ENCODE data around the gene GRIN3B.

GRIN3B gene

GRCh38 chr19:1004204-1004802 lies 4.1 kb downstream of the GRIN3B start:
- no peak for DNase-seq (ENCODE audit: low read depth)
- no peak overlapping the region for H3K4me3 ChIP-seq (ENCODE audit: low read depth, low read length)

GRCh38 chr19:1004803-1005664 lies 4.8 kb downstream of the GRIN3B start:
- no peak for DNase-seq (ENCODE audit: low read depth)
- no peak overlapping the region for H3K4me3 ChIP-seq (ENCODE audit: low read depth, low read length)

GRCh38 chr19:1006711-1007398 lies 6.6 kb downstream of the GRIN3B start:
- no peak overlapping the region for H3K4me3 ChIP-seq (ENCODE audit: low read depth, low read length)
- no peak for DNase-seq (ENCODE audit: low read depth)

- no peak overlapping the region for H3K4me3 ChIP-seq (ENCODE audit: low read depth, low read length)
- no peak for DNase-seq (ENCODE audit: low read depth)
Observed at GRCh38 chr19:1007399-1008251, 7.4 kb downstream of the GRIN3B start.

GRCh38 chr19:1008268-1009040 lies 8.2 kb downstream of the GRIN3B start:
- DNase-seq (ENCODE audit: low read depth) = no peak
- no peak overlapping the region for H3K4me3 ChIP-seq (ENCODE audit: low read depth, low read length)

- H3K4me3 ChIP-seq (ENCODE audit: low read depth, low read length) = no peak overlapping the region
- DNase-seq (ENCODE audit: low read depth) = no peak
Observed at GRCh38 chr19:1009041-1009980, 9.1 kb downstream of the GRIN3B start.

- DNase-seq (ENCODE audit: low read depth) = no peak
- H3K4me3 ChIP-seq (ENCODE audit: low read depth, low read length) = no peak overlapping the region
Observed at GRCh38 chr19:1009981-1010538, 9.8 kb downstream of the GRIN3B start.

GRCh38 chr19:1010586-1011510 lies 10.6 kb downstream of the GRIN3B start:
- no peak for DNase-seq (ENCODE audit: low read depth)
- H3K4me3 ChIP-seq (ENCODE audit: low read depth, low read length) = no peak overlapping the region

GRCh38 chr19:1011831-1012333 lies 11.7 kb downstream of the GRIN3B start:
- no peak overlapping the region for H3K4me3 ChIP-seq (ENCODE audit: low read depth, low read length)
- no peak for DNase-seq (ENCODE audit: low read depth)

GRCh38 chr19:1012334-1012733 lies 12.1 kb downstream of the GRIN3B start:
- DNase-seq (ENCODE audit: low read depth) = no peak
- no peak overlapping the region for H3K4me3 ChIP-seq (ENCODE audit: low read depth, low read length)

- DNase-seq (ENCODE audit: low read depth) = no peak
- no peak overlapping the region for H3K4me3 ChIP-seq (ENCODE audit: low read depth, low read length)
Observed at GRCh38 chr19:1013218-1013617, 13.0 kb downstream of the GRIN3B start.

- no peak for DNase-seq (ENCODE audit: low read depth)
- no peak overlapping the region for H3K4me3 ChIP-seq (ENCODE audit: low read depth, low read length)
Observed at GRCh38 chr19:1014161-1015060, 14.2 kb downstream of the GRIN3B start.

- no peak overlapping the region for H3K4me3 ChIP-seq (ENCODE audit: low read depth, low read length)
- no peak for DNase-seq (ENCODE audit: low read depth)
Observed at GRCh38 chr19:1015061-1015781, 15.0 kb downstream of the GRIN3B start.

GRCh38 chr19:1015782-1016646 lies 15.8 kb downstream of the GRIN3B start:
- no peak for DNase-seq (ENCODE audit: low read depth)
- H3K4me3 ChIP-seq (ENCODE audit: low read depth, low read length) = no peak overlapping the region

Data from skeletal muscle cell (primary cell).